ENCODE data around the gene METTL23.

METTL23 gene

GRCh38 chr17:76753061-76753961 lies 26.7 kb downstream of the METTL23 start:
- H3K9ac ChIP-seq (ENCODE audit: low read length), result no peak overlapping the region
- H3K4me3 ChIP-seq (ENCODE audit: low read depth, low read length), result no peak overlapping the region
- no peak overlapping the region for H3K27ac ChIP-seq (ENCODE audit: low read depth, low read length)
- no peaks in the 10 kb centered on the region for H3K4me1 ChIP-seq (ENCODE audit: control insufficient read depth, insufficient read depth, low read length)
- H3K27me3 ChIP-seq (ENCODE audit: control insufficient read depth, insufficient read depth, low read length), result no peaks in the 10 kb centered on the region
- no peaks in the 10 kb centered on the region for H3K9me3 ChIP-seq (ENCODE audit: control insufficient read depth, insufficient read depth, low read depth, low read length)
- H3K36me3 ChIP-seq (ENCODE audit: control insufficient read depth, insufficient read depth, low read length), result peaks cover 20% of the 10 kb centered on the region

- Histone ChIP-seq H3K27ac (ENCODE audit: low read depth, low read length) (no peak overlapping the region), H3K9me3 (ENCODE audit: control insufficient read depth, insufficient read depth, low read depth, low read length) (no peaks in the 10 kb centered on the region), H3K36me3 (ENCODE audit: control insufficient read depth, insufficient read depth, low read length) (peaks cover 25% of the 10 kb centered on the region), H3K9ac (ENCODE audit: low read length) (no peak overlapping the region), H3K4me1 (ENCODE audit: control insufficient read depth, insufficient read depth, low read length) (no peaks in the 10 kb centered on the region), H3K4me3 (ENCODE audit: low read depth, low read length) (no peak overlapping the region), H3K27me3 (ENCODE audit: control insufficient read depth, insufficient read depth, low read length) (no peaks in the 10 kb centered on the region)
Observed at GRCh38 chr17:76755285-76755684, 28.6 kb downstream of the METTL23 start.

GRCh38 chr17:76757256-76757655 lies 30.6 kb downstream of the METTL23 start:
- no peak overlapping the region for H3K4me3 ChIP-seq (ENCODE audit: low read depth, low read length)
- H3K27ac ChIP-seq (ENCODE audit: low read depth, low read length), result no peak overlapping the region
- H3K27me3 ChIP-seq (ENCODE audit: control insufficient read depth, insufficient read depth, low read length), result no peaks in the 10 kb centered on the region
- no peak overlapping the region for H3K9ac ChIP-seq (ENCODE audit: low read length)
- no peaks in the 10 kb centered on the region for H3K9me3 ChIP-seq (ENCODE audit: control insufficient read depth, insufficient read depth, low read depth, low read length)
- no peaks in the 10 kb centered on the region for H3K4me1 ChIP-seq (ENCODE audit: control insufficient read depth, insufficient read depth, low read length)
- H3K36me3 ChIP-seq (ENCODE audit: control insufficient read depth, insufficient read depth, low read length), result peaks cover 25% of the 10 kb centered on the region

- Histone ChIP-seq H3K9ac (ENCODE audit: low read length) (no peak overlapping the region), H3K9me3 (ENCODE audit: control insufficient read depth, insufficient read depth, low read depth, low read length) (no peaks in the 10 kb centered on the region), H3K27me3 (ENCODE audit: control insufficient read depth, insufficient read depth, low read length) (no peaks in the 10 kb centered on the region), H3K36me3 (ENCODE audit: control insufficient read depth, insufficient read depth, low read length) (peaks cover 25% of the 10 kb centered on the region), H3K4me1 (ENCODE audit: control insufficient read depth, insufficient read depth, low read length) (peaks cover 4% of the 10 kb centered on the region; the same call in 1 of the 2 replicates), H3K4me3 (ENCODE audit: low read depth, low read length) (no peak overlapping the region), H3K27ac (ENCODE audit: low read depth, low read length) (no peak overlapping the region)
Observed at GRCh38 chr17:76758570-76758969, 31.9 kb downstream of the METTL23 start.

- Histone ChIP-seq H3K9ac (ENCODE audit: low read length) (no peak overlapping the region), H3K9me3 (ENCODE audit: control insufficient read depth, insufficient read depth, low read depth, low read length) (no peaks in the 10 kb centered on the region), H3K36me3 (ENCODE audit: control insufficient read depth, insufficient read depth, low read length) (peaks cover 31% of the 10 kb centered on the region), H3K4me3 (ENCODE audit: low read depth, low read length) (no peak overlapping the region), H3K27me3 (ENCODE audit: control insufficient read depth, insufficient read depth, low read length) (no peaks in the 10 kb centered on the region), H3K4me1 (ENCODE audit: control insufficient read depth, insufficient read depth, low read length) (no peaks in the 10 kb centered on the region), H3K27ac (ENCODE audit: low read depth, low read length) (no peak overlapping the region)
Observed at GRCh38 chr17:76772842-76773525, 46.3 kb downstream of the METTL23 start.

GRCh38 chr17:76775021-76775600 lies 48.5 kb downstream of the METTL23 start:
- Histone ChIP-seq H3K4me3 (ENCODE audit: low read depth, low read length) (no peak overlapping the region), H3K9me3 (ENCODE audit: control insufficient read depth, insufficient read depth, low read depth, low read length) (no peaks in the 10 kb centered on the region), H3K4me1 (ENCODE audit: control insufficient read depth, insufficient read depth, low read length) (no peaks in the 10 kb centered on the region), H3K27ac (ENCODE audit: low read depth, low read length) (no peak overlapping the region), H3K27me3 (ENCODE audit: control insufficient read depth, insufficient read depth, low read length) (no peaks in the 10 kb centered on the region), H3K36me3 (ENCODE audit: control insufficient read depth, insufficient read depth, low read length) (peaks cover 29% of the 10 kb centered on the region), H3K9ac (ENCODE audit: low read length) (no peak overlapping the region)

GRCh38 chr17:76781056-76781982 lies 54.7 kb downstream of the METTL23 start:
- Histone ChIP-seq H3K4me1 (ENCODE audit: control insufficient read depth, insufficient read depth, low read length) (no peaks in the 10 kb centered on the region; the same call in 1 of the 2 replicates), H3K36me3 (ENCODE audit: control insufficient read depth, insufficient read depth, low read length) (peaks cover 6% of the 10 kb centered on the region; the same call in 1 of the 2 replicates), H3K9ac (ENCODE audit: low read length) (no peak overlapping the region), H3K9me3 (ENCODE audit: control insufficient read depth, insufficient read depth, low read depth, low read length) (no peaks in the 10 kb centered on the region), H3K27ac (ENCODE audit: low read depth, low read length) (no peak overlapping the region), H3K27me3 (ENCODE audit: control insufficient read depth, insufficient read depth, low read length) (no peaks in the 10 kb centered on the region), H3K4me3 (ENCODE audit: low read depth, low read length) (no peak overlapping the region)

- no peak overlapping the region for H3K9ac ChIP-seq (ENCODE audit: low read length)
- H3K9me3 ChIP-seq (ENCODE audit: control insufficient read depth, insufficient read depth, low read depth, low read length), result no peaks in the 10 kb centered on the region
- no peak overlapping the region for H3K4me3 ChIP-seq (ENCODE audit: low read depth, low read length)
- no peaks in the 10 kb centered on the region; the same call in 1 of the 2 replicates for H3K4me1 ChIP-seq (ENCODE audit: control insufficient read depth, insufficient read depth, low read length)
- no peaks in the 10 kb centered on the region for H3K27me3 ChIP-seq (ENCODE audit: control insufficient read depth, insufficient read depth, low read length)
- H3K27ac ChIP-seq (ENCODE audit: low read depth, low read length), result no peak overlapping the region
- H3K36me3 ChIP-seq (ENCODE audit: control insufficient read depth, insufficient read depth, low read length), result peaks cover 3% of the 10 kb centered on the region; the same call in 1 of the 2 replicates
Observed at GRCh38 chr17:76783146-76783545, 56.5 kb downstream of the METTL23 start.
